Astrocyte of the spinal cord (primary cell): ENCODE data around the gene DENND2A.
A peak's percentile ranks its signal among the peaks of the same experiment; 100 is the strongest.

Experiments used
- DNase-seq: peaks from one replicate; pipeline ENCODE4 v3.0.0; 2011; ENCODE audit warnings: low read depth, low spot score
- H3K4me3 ChIP-seq: 2 replicates; pipeline ENCODE4 v1.5.1; 2011; ENCODE audit warnings: low read depth, mild to moderate bottlenecking, low read length, moderate library complexity
- in situ Hi-C: cut with HindIII; loops from 2 replicates; pipeline ENCODE4 v1.10.0; 2017; ENCODE audit warnings: low sequenced_read_pairs
- TF ChIP-seq, protein P1 (sequence below): IDR thresholded peaks from 2 replicates; pipeline ENCODE4 v1.5.1; 2012; ENCODE audit warnings: low read depth, mild to moderate bottlenecking, low read length, inconsistent platforms

DENND2A gene

GRCh38 chr7:140640727-140641523 is at the start of gene DENND2A:
DENND2A (minus strand) TSS chr7:140640813; CDS start chr7:140602397, 38,416 bp downstream.
- peak within 1 kb of the TSS; percentile 71 for H3K4me3 ChIP-seq
- TF ChIP-seq, protein P1, sequence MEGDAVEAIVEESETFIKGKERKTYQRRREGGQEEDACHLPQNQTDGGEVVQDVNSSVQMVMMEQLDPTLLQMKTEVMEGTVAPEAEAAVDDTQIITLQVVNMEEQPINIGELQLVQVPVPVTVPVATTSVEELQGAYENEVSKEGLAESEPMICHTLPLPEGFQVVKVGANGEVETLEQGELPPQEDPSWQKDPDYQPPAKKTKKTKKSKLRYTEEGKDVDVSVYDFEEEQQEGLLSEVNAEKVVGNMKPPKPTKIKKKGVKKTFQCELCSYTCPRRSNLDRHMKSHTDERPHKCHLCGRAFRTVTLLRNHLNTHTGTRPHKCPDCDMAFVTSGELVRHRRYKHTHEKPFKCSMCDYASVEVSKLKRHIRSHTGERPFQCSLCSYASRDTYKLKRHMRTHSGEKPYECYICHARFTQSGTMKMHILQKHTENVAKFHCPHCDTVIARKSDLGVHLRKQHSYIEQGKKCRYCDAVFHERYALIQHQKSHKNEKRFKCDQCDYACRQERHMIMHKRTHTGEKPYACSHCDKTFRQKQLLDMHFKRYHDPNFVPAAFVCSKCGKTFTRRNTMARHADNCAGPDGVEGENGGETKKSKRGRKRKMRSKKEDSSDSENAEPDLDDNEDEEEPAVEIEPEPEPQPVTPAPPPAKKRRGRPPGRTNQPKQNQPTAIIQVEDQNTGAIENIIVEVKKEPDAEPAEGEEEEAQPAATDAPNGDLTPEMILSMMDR = no peak
- peak; percentile 86 for DNase-seq
- in situ Hi-C loops = no loop called here

DNA sequence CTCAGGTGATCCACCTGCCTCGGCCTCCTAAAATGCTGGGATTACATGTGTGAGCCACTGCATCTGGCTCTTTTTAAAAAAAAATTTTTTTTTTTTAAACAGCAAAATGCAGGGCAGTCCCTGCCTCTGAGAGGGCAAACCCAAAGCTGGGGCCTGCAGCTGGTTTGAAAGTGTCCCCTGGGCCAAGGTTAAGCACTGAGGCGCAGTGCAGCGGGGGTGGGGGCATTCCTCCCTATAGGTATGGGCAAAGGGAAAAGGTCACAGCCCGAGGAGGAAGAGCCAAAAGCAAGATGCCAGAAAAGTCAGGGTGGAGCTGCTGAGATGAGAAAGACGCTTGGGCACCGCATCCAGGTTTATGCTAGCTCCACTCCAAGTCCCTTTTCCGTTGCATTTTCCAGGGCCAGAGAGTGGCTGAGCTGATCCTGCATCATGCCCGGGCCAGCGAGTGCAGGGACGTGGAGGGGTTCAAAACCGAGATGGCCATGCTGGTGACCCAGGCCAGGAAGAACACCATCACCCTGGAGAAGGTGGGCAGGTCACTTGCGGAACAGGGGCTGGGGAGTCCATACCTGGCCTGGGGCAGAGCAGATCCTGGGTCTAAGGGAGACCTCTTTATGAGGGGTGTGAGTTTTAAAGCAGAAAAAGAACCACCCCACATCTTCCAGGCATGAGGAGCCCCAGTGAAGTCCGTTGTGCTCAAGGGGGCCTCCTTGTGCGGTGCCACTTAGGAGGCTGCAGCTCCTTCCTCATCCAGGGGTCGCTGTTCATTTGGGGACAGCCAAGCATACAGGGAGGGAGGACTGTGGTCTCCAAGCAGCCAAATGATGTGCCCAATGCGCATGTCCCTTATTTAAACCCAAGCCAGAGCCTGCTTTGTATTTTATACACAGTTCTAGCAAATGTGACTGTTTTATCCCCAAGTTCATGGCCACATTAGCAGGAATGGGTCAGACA is 48.9 kb upstream of the DENND2A start:
- DNase-seq = no peak
- H3K4me3 ChIP-seq = no peak overlapping the region
- in situ Hi-C loops = no loop called here
- TF ChIP-seq, protein P1 = no peak

- H3K4me3 ChIP-seq = no peak overlapping the region
- in situ Hi-C loops = no loop called here
- TF ChIP-seq, protein P1 = no peak
Measured at GRCh38 chr7:140688341-140688740, 47.7 kb upstream of the DENND2A start.

DNA sequence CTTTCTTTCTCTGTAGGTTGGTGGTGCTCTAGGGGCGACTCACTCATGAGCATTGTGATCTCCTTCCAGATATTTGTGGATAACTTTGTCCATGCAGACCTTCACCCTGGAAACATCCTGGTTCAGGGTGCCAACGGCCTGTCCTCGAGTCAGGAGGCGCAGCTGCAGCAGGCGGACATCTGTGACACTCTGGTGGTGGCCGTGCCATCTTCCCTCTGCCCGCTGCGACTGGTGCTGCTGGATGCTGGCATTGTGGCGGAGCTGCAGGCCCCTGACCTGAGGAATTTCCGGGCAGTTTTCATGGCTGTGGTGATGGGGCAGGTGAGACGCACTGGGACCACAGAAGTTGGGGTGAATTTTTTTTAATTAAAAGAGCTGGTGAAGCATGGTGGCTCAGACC is 46.3 kb upstream of the DENND2A start:
- TF ChIP-seq, protein P1 = no peak
- in situ Hi-C loops = no loop called here
- DNase-seq = no peak
- H3K4me3 ChIP-seq = no peak overlapping the region

More at GRCh38 chr7:140688341-140688740, 47.7 kb upstream of the DENND2A start:
- DNase-seq = no peak

DNA sequence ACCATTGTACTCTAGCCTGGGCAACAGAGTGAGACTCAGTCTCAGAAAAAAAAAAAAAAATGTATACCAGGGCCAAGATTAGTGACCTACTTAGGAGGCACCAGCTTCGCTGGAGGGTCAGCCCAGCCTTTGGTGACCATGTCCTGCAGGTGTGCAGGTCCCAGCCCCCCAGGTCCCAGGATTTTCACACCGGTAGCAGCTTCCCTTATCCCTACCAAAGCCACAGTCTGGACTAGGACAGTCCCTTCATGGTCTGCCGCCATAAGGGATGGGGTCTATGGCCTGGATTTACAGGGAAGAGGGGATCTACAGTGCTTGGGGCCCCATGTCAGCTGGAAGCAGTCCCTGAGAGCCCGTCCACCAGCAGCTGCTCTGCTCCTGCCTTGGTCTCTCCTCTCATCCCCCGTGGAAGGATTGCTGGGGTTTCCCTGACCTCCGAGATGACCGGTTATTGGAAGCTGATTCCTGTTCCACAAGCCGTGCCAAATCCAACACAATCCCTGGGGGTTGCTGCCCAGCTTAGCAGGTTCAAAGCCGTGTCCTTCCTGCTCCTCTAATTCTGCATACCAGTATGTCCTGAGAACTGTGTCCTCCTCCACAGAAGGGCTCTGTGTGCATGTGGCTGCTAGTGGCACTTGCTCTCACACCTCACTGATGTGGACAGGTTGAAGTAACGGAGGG is 44.9 kb upstream of the DENND2A start:
- no peak overlapping the region for H3K4me3 ChIP-seq
- TF ChIP-seq, protein P1 = no peak
- no peak for DNase-seq
- in situ Hi-C loops = no loop called here
